Right lobe of liver (tissue), 6 donors: Measurements from ENCODE around the gene SMARCC1. TPM values are rescaled to one million over a fixed set of nuclear protein-coding genes. Genes with fewer than 3 reads are reported as not detected.

Source experiments
- ATAC-seq, 4 donors: fragments of 200-7000 bp; cut with Tn5 transposase; one replicate each; pipeline ENCODE4 v1.9.1; 2020; ENCODE audit warnings: mild to moderate bottlenecking in 4 of 4, moderate library complexity in 4 of 4
- DNase-seq, 3 donors: peaks; one replicate each; pipeline ENCODE4 v3.0.0-alpha.2; 2020
- H3K27ac ChIP-seq, 3 donors: fragments of 200-600 bp; one replicate each; pipeline ENCODE4 v1.8.0; 2022
- H3K27me3 ChIP-seq, 2 donors: fragments of 200-600 bp; one replicate each; pipeline ENCODE4 v1.8.0; 2022
- H3K36me3 ChIP-seq, 4 donors: fragments of 200-600 bp; sonication (generic) in 1 of 4; one replicate each; pipeline versions ENCODE4 v1.5.1 to v1.8.0; 2017 to 2022; ENCODE audit warnings: control low read depth in 1 of 4
- H3K4me1 ChIP-seq, 4 donors: fragments of 200-600 bp; sonication (generic) in 1 of 4; one replicate each; pipeline versions ENCODE4 v1.5.1 to v1.8.0; 2017 to 2022; ENCODE audit warnings: control low read depth in 1 of 4
- H3K4me3 ChIP-seq, 3 donors: fragments of 200-600 bp; one replicate each; pipeline ENCODE4 v1.8.0; 2022
- H3K9me3 ChIP-seq, 4 donors: fragments of 200-600 bp; sonication (generic) in 1 of 4; one replicate each; pipeline versions ENCODE4 v1.5.1 to v1.8.0; 2017 to 2022; ENCODE audit warnings: control low read depth in 1 of 4
- POLR2A ChIP-seq: fragments of 450-650 bp; IDR thresholded peaks from one replicate; pipeline ENCODE4 v1.6.1; 2017; ENCODE audit warnings: antibody characterized with exemption, mild to moderate bottlenecking
- WGBS: methylation state at CpG from one replicate; pipeline ENCODE4 v1.1.6; 2018; ENCODE audit warnings: low coverage, low lambda C conversion rate; ENCODE audit not compliant: insufficient coverage; ENCODE audit errors: missing lambda C conversion rate; 5-methylcytosine and 5-hydroxymethylcytosine counted together
- intact Hi-C, 2 donors: fragments of 100-400 bp; cut with DNase I; formaldehyde crosslinking; loops; one replicate each; pipeline versions ENCODE4 v1.11.2 to v1.14.1; 2022
- total RNA-seq, 6 experiments: library from RNA; depleted of rRNA in 2 of 6; stranded (reverse); fragments of >200 nt in 2 of 6; fragmentation: NEBNext Ultra II Directional in 3 of 6; extraction: Animal tissue kit (Norgen Biotek cat#: 25700) in 3 of 6; gene quantifications; one replicate each; pipeline versions ENCODE4 v1.1.0 to v1.2.4, GENCODE V29; 2016 to 2023
- TF ChIP-seq, protein P1 (sequence below), 4 donors: fragments of 200-600 bp in 3 of 4; fragments of 450-650 bp in 1 of 4; IDR thresholded peaks; one replicate each; pipeline versions ENCODE4 v1.5.1 to v1.8.0; 2016 to 2022; ENCODE audit warnings: antibody characterized with exemption in 4 of 4, mild to moderate bottlenecking in 2 of 4
- donor health status: DM: no; HTN: yes; CAD: no.
- donor health status: DM: no; HTN: no; CAD: no.
- donor health status: DM: no; HTN: no; CAD: no.
- donor health status: DM: no; HTN: yes; CAD: no.
- donor health status: DM: no; HTN: yes; CAD: no.

The SMARCC1 gene
- total RNA-seq, 6 experiments from 2014 or later = 15.6 to 32.0 (median 24.1) TPM

- H3K36me3 ChIP-seq = peaks cover 0 to 46% (median 17%) of the 10 kb centered on the region in 4 donors
- ATAC-seq = no peak
- no peak overlapping the region for H3K27ac ChIP-seq
- no peaks in the 10 kb centered on the region for H3K27me3 ChIP-seq
- TF ChIP-seq, protein P1, sequence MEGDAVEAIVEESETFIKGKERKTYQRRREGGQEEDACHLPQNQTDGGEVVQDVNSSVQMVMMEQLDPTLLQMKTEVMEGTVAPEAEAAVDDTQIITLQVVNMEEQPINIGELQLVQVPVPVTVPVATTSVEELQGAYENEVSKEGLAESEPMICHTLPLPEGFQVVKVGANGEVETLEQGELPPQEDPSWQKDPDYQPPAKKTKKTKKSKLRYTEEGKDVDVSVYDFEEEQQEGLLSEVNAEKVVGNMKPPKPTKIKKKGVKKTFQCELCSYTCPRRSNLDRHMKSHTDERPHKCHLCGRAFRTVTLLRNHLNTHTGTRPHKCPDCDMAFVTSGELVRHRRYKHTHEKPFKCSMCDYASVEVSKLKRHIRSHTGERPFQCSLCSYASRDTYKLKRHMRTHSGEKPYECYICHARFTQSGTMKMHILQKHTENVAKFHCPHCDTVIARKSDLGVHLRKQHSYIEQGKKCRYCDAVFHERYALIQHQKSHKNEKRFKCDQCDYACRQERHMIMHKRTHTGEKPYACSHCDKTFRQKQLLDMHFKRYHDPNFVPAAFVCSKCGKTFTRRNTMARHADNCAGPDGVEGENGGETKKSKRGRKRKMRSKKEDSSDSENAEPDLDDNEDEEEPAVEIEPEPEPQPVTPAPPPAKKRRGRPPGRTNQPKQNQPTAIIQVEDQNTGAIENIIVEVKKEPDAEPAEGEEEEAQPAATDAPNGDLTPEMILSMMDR (IDR thresholded peaks at IDR 0.05) = no peak
- TF ChIP-seq POLR2A = no peak
- H3K4me3 ChIP-seq = no peak overlapping the region
- intact Hi-C loops = no loop called here
- H3K4me1 ChIP-seq = no peaks in the 10 kb centered on the region
- H3K9me3 ChIP-seq = no peaks in the 10 kb centered on the region
- WGBS = 91% methylated on average over 2 of the region's 2 CpGs
- no peak for DNase-seq
Observed at GRCh38 chr3:47590216-47590615, 191.5 kb downstream of the SMARCC1 start.

DNA sequence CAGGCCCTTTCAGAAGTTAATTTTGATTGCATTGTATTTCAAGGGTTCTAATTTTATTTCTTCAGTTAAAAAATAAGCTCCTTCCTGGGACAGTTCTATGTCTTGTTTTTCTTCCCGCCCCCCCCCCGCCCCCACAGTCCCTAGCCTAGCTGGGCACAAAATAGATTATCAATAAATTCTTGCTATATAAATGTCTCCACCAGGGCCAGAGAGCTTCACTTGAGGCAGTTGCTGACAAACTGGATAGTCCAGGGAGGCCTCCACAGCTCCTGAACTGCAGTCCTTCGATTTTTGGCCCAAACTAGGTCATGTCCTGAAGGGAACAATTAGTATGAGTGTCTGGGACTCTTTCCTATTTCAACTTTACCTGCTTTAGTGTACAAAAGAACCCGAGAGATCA, 193.1 kb downstream of the SMARCC1 start:
- Histone ChIP-seq H3K9me3 (no peaks in the 10 kb centered on the region), H3K4me3 (no peak overlapping the region), H3K27me3 (no peaks in the 10 kb centered on the region), H3K4me1 (no peaks in the 10 kb centered on the region), H3K27ac (no peak overlapping the region), H3K36me3 (peaks cover 0 to 46% (median 17%) of the 10 kb centered on the region in 4 donors)
- intact Hi-C loops = no loop called here
- no peak for DNase-seq
- no peak for ATAC-seq
- TF ChIP-seq, protein P1 (IDR thresholded peaks at IDR 0.05) = no peak
- no peak for TF ChIP-seq POLR2A
- 91% methylated on average over 4 of the region's 4 CpGs for WGBS

- ATAC-seq = no peak
- Histone ChIP-seq H3K4me1 (no peaks in the 10 kb centered on the region), H3K27ac (no peak overlapping the region), H3K27me3 (no peaks in the 10 kb centered on the region), H3K4me3 (no peak overlapping the region), H3K36me3 (peaks cover 0 to 46% (median 17%) of the 10 kb centered on the region in 4 donors), H3K9me3 (no peaks in the 10 kb centered on the region)
- TF ChIP-seq POLR2A = no peak
- TF ChIP-seq, protein P1 (IDR thresholded peaks at IDR 0.05) = no peak
- WGBS = 90% methylated on average over 2 of the region's 7 CpGs
- intact Hi-C loops = no loop called here
- DNase-seq = no peak
Observed at GRCh38 chr3:47588053-47588452, 193.6 kb downstream of the SMARCC1 start.

- Histone ChIP-seq H3K27ac (no peak overlapping the region), H3K9me3 (no peaks in the 10 kb centered on the region), H3K36me3 (peaks cover 0 to 44% (median 17%) of the 10 kb centered on the region in 4 donors), H3K27me3 (no peaks in the 10 kb centered on the region), H3K4me1 (no peaks in the 10 kb centered on the region), H3K4me3 (no peak overlapping the region)
- TF ChIP-seq, protein P1 (IDR thresholded peaks at IDR 0.05) = no peak
- no peak for TF ChIP-seq POLR2A
- WGBS = 94% methylated on average over 6 of the region's 6 CpGs
- intact Hi-C loops = no loop called here
- no peak for ATAC-seq
- DNase-seq = no peak
Observed at GRCh38 chr3:47586746-47587145, 194.9 kb downstream of the SMARCC1 start.
